ENCODE data around the gene NKX2-2. TPM values are rescaled to one million over a fixed set of nuclear protein-coding genes. Genes with fewer than 3 reads are reported as not detected.
A peak's percentile ranks its signal among the peaks of the same experiment; 100 is the strongest.

Gene NKX2-2
- total RNA-seq, 2 donors from 2014 or later: 0.35 TPM; not detected in 1

DNA sequence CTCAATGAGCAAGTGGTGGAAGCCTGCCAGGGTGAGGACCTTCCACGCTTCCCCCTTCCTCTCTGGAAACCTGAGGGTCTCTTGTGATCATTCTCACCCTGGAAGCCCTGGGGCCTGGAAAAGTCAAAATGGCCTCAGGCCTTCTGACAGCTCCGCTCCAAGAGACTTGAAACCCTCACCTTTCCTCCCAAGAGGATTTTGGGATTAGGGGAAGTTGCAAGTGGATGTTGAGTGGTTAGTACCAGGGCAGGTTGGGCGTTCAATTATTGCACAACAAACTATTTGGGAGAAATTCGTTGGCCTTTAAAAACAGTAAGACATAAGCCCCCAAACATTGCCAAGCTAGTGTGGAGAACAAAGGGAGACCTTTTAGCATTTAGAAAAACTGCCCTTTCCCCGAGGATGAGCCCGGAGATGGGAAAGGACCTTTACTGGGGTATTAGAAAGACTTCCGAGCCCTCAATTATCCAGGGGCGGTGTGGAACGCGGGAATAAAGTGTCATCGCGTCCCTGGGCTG lies 4.7 kb downstream of the NKX2-2 start:
- peaks cover 35 to 59% of the 10 kb centered on the region in 2 donors for H3K4me1 ChIP-seq (ENCODE audit: control insufficient read depth in 1 of 2, low read depth in 2 of 2)
- H3K27me3 ChIP-seq (replicated peaks; ENCODE audit: insufficient read depth): peaks cover 5% of the 10 kb centered on the region
- H3K36me3 ChIP-seq: no peaks in the 10 kb centered on the region
- ATAC-seq (ENCODE audit: insufficient number of reproducible peaks, low FRiP score, low read depth) (no peak), DNase-seq (ENCODE audit: low spot score) (no peak)
- H3K27ac ChIP-seq: no peak overlapping the region
- no peak overlapping the region for H3K4me3 ChIP-seq
- H3K9me3 ChIP-seq: no peaks in the 10 kb centered on the region
- TF ChIP-seq, protein P1, sequence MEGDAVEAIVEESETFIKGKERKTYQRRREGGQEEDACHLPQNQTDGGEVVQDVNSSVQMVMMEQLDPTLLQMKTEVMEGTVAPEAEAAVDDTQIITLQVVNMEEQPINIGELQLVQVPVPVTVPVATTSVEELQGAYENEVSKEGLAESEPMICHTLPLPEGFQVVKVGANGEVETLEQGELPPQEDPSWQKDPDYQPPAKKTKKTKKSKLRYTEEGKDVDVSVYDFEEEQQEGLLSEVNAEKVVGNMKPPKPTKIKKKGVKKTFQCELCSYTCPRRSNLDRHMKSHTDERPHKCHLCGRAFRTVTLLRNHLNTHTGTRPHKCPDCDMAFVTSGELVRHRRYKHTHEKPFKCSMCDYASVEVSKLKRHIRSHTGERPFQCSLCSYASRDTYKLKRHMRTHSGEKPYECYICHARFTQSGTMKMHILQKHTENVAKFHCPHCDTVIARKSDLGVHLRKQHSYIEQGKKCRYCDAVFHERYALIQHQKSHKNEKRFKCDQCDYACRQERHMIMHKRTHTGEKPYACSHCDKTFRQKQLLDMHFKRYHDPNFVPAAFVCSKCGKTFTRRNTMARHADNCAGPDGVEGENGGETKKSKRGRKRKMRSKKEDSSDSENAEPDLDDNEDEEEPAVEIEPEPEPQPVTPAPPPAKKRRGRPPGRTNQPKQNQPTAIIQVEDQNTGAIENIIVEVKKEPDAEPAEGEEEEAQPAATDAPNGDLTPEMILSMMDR (IDR thresholded peaks at IDR 0.05): no peak

DNA sequence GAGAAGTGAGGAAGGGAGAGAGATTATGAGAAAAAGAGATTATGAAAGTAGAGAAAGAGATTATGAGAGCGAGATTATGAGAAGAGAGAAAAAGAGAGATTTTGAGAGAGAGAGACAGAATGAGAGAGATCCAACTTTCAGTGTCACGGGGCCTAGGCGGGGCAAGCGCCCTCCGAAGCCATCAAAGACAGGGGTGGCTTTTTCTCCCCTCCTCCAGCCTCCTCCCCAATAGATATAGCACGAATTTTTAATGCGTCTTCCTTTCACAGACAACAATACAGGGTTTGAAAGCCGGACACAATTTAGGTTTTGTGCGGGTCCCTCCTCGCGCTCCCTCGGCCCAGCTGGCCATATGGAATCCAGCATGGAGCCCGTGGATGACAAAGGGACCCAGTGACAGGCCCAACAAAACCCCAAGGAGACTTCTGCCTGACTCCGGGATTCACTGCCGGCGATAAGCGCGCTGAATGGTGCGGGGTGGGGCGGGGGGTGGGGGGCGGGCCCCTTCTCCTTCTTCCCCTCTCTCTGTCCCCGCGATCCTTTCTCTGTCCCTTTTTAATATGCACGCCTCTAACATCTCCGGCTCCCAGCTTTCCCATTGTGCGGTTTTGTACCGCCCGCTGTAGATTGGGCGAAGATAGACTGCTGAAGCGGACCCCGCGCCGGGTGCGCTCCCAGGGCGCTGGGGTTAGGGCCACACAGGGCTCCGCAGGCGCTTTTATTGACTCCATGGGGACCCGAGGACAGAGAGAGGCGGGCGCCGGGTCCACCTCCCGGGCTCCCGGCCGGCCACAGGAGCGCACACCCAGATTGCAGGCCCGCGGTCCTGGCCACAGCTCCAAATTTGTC lies 5.4 kb downstream of the NKX2-2 start:
- Histone ChIP-seq H3K36me3 (no peaks in the 10 kb centered on the region), H3K4me1 (ENCODE audit: control insufficient read depth in 1 of 2, low read depth in 2 of 2) (peaks cover 35 to 53% of the 10 kb centered on the region in 2 donors), H3K27ac (no peak overlapping the region), H3K4me3 (no peak overlapping the region), H3K27me3 (replicated peaks; ENCODE audit: insufficient read depth) (peaks cover 5% of the 10 kb centered on the region), H3K9me3 (no peaks in the 10 kb centered on the region)
- DNase-seq (ENCODE audit: low spot score) (no peak), ATAC-seq (ENCODE audit: insufficient number of reproducible peaks, low FRiP score, low read depth) (no peak)
- TF ChIP-seq, protein P1 (IDR thresholded peaks at IDR 0.05): no peak

DNA sequence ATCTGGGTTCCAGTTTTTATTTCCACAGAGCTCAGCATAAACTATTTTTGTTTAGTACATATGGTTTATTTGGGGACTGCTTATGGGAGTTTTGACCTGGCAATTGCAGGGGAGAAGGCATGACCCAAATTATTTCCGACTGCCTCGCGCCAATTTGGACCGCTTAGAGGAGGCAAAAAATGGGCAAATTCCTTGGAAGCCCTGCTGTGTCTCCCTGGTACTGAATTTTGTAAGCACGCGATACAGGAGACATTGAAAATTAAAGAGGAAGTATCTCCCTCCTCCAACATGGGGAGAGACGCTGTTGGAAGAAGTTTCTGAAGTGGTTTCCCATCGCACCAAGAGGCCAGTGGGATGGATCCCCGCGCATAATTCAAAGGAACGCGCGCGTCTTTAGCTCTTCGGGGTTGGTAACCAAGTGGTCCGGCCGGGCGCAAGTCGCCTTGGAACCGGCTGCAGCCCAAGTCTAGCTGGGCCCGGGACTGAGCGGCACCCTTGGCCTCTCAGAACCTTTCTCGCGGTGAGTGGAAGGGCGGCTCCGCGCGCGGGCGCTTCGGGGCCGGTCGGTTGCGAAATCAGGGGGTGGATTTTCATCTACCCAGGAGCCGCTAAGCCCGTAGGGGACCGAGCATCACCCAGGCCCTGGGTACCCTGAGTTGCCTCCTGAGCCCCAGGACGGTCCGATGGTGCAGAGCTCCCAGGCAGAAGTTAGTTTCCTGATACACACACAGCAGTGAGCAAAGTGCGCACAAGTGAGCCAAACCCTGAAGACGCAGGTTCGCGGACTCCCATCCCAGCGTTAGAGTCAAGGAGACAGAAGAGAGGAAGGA lies 6.2 kb downstream of the NKX2-2 start:
- ATAC-seq (ENCODE audit: insufficient number of reproducible peaks, low FRiP score, low read depth): no peak
- Histone ChIP-seq H3K9me3 (no peaks in the 10 kb centered on the region), H3K4me1 (ENCODE audit: control insufficient read depth in 1 of 2, low read depth in 2 of 2) (peaks cover 35 to 45% of the 10 kb centered on the region in 2 donors), H3K4me3 (no peak overlapping the region), H3K36me3 (no peaks in the 10 kb centered on the region), H3K27ac (no peak overlapping the region), H3K27me3 (replicated peaks; ENCODE audit: insufficient read depth) (peaks cover 5% of the 10 kb centered on the region)
- DNase-seq (ENCODE audit: low spot score): no peak
- TF ChIP-seq, protein P1 (IDR thresholded peaks at IDR 0.05): no peak

DNA sequence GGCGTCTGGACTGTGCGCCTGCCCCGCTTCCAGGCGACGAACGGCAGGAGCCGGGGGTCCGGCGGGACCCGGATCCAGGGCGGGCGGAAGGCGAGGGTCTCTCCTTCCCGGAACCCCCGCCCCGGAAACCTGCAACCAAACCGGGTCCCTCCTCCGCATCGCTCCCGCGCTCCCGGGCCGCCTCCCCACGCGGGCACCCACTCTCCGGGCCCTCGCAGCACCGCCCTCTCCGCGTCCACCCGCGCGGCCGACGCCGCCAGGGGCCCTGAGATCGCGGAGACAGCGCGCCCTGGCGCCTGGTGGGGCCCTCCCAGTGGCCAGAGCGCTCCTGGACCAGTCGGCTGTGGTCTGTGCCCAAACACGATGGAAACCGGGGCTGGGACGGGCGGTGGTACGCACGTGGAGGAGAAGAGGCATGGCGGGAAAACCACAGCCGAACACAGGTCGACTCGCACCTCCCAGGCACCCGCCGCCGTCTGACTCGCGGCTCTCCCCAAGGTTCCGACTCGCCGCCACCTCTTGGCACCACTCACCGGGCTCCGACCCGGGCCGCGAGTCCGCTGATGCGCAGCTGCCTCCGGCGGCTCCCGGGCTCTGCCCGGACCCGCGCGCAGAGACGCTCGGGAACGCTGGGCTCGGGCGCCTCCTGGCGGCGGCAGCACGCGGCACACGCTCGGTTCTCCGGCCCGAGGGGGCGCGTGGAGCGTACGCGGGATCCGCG lies 7.9 kb downstream of the NKX2-2 start:
- Histone ChIP-seq H3K9me3 (no peaks in the 10 kb centered on the region), H3K27ac (no peak overlapping the region), H3K36me3 (no peaks in the 10 kb centered on the region), H3K27me3 (replicated peaks; ENCODE audit: insufficient read depth) (peaks cover under 1% of the 10 kb centered on the region), H3K4me3 (peak overlapping the region; percentile 70), H3K4me1 (ENCODE audit: control insufficient read depth in 1 of 2, low read depth in 2 of 2) (peaks cover 21 to 35% of the 10 kb centered on the region in 2 donors)
- DNase-seq (ENCODE audit: low spot score) (no peak), ATAC-seq (ENCODE audit: insufficient number of reproducible peaks, low FRiP score, low read depth) (no peak)
- TF ChIP-seq, protein P1 (IDR thresholded peaks at IDR 0.05): peak; percentile 62
